IMR-90 (cell line): ENCODE results near the gene SNX22. TPM values are rescaled to one million over a fixed set of nuclear protein-coding genes. Genes with fewer than 3 reads are reported as not detected.

Experiments used
- ATAC-seq: fragments of 200-7000 bp; cut with Tn5 transposase; 2 replicates; pipeline ENCODE4 v1.9.1; 2020; ENCODE audit warnings: low read depth, mild to moderate bottlenecking, moderate library complexity
- BruUV-seq: library from RNA; stranded (reverse); fragments of 400-500 nt; replicated peaks from 2 replicates; lab custom pipeline; 2021; lab: Mats Ljungman, UMichigan
- CTCF ChIA-PET: fragments of 300-600 bp; formaldehyde crosslinking; extraction: SDS; loops from one replicate; lab custom pipeline; 2021; ENCODE audit warnings: antibody characterized with exemption; lab: Yijun Ruan, JAX
- POLR2A ChIA-PET: fragments of 300-600 bp; sonication (Branson Sonifier 250); formaldehyde crosslinking; loops from one replicate; lab custom pipeline; 2022; ENCODE audit warnings: antibody characterized with exemption; ENCODE audit not compliant: unreplicated experiment; lab: Charles Lee
- DNase-seq: peaks from one replicate; pipeline ENCODE4 v3.0.0; 2013
- H2AFZ ChIP-seq: replicated peaks from 2 replicates; pipeline ENCODE3; 2013; ENCODE audit warnings: low read length, mild to moderate bottlenecking; ENCODE audit not compliant: poor library complexity
- H2AK5ac ChIP-seq: 2 replicates; pipeline ENCODE4 v1.6.1; 2013; ENCODE audit warnings: low read depth, low read length, inconsistent platforms
- H2AK9ac ChIP-seq: replicated peaks from 2 replicates; pipeline ENCODE3; 2013; ENCODE audit warnings: mild to moderate bottlenecking, low read depth, low read length, moderate library complexity; ENCODE audit not compliant: poor library complexity
- H2BK120ac ChIP-seq: 2 replicates; pipeline ENCODE4 v1.6.1; 2013; ENCODE audit warnings: low read depth, low read length, inconsistent platforms
- H2BK15ac ChIP-seq: 3 replicates; pipeline ENCODE4 v1.6.1; 2013; ENCODE audit warnings: low read depth, low read length, inconsistent platforms
- H2BK20ac ChIP-seq: 2 replicates; pipeline ENCODE4 v1.6.1; 2013; ENCODE audit warnings: low read depth, mild to moderate bottlenecking, inconsistent platforms, low read length, moderate library complexity
- H2BK5ac ChIP-seq: 2 replicates; pipeline ENCODE4 v1.6.1; 2013; ENCODE audit warnings: mild to moderate bottlenecking, low read depth, low read length, inconsistent platforms; ENCODE audit not compliant: poor library complexity, severe bottlenecking
- H3K14ac ChIP-seq: replicated peaks from 2 replicates; pipeline ENCODE4 v1.6.1; 2013; ENCODE audit warnings: low read depth, low read length, inconsistent platforms
- H3K18ac ChIP-seq: 2 replicates; pipeline ENCODE4 v1.6.1; 2013; ENCODE audit warnings: low read depth, low read length, control low read depth
- H3K23ac ChIP-seq: 2 replicates; pipeline ENCODE4 v1.6.1; 2013; ENCODE audit warnings: low read depth, low read length, inconsistent platforms
- H3K27ac ChIP-seq: 2 replicates; pipeline ENCODE4 v1.5.1; 2013; ENCODE audit warnings: mild to moderate bottlenecking, control low read depth, low read length; ENCODE audit not compliant: insufficient read depth
- H3K27me3 ChIP-seq: 2 replicates; pipeline ENCODE4 v1.6.1; 2013; ENCODE audit warnings: low read length; ENCODE audit not compliant: control insufficient read depth, insufficient read depth
- H3K36me3 ChIP-seq: 2 replicates; pipeline ENCODE4 v1.6.1; 2013; ENCODE audit warnings: low read length, mixed read lengths; ENCODE audit not compliant: control insufficient read depth, insufficient read depth
- H3K4ac ChIP-seq: 2 replicates; pipeline ENCODE4 v1.6.1; 2013; ENCODE audit warnings: low read depth, low read length, inconsistent platforms
- H3K4me1 ChIP-seq: 2 replicates; pipeline ENCODE4 v1.6.1; 2013; ENCODE audit warnings: low read length, mixed read lengths; ENCODE audit not compliant: control insufficient read depth, insufficient read depth
- H3K4me2 ChIP-seq: 2 replicates; pipeline ENCODE4 v1.6.1; 2013; ENCODE audit warnings: low read depth, mild to moderate bottlenecking, control low read depth, low read length, moderate library complexity
- H3K4me3 ChIP-seq: 2 replicates; pipeline ENCODE4 v1.5.1; 2013; ENCODE audit warnings: low read depth, mild to moderate bottlenecking, control low read depth, low read length, moderate library complexity; ENCODE audit not compliant: insufficient read depth
- H3K56ac ChIP-seq: 2 replicates; pipeline ENCODE4 v1.6.1; 2013; ENCODE audit warnings: low read length, inconsistent platforms; ENCODE audit not compliant: insufficient read depth; ENCODE audit errors: extremely low read depth
- H3K79me1 ChIP-seq, 2 experiments: 2 replicates each; pipeline ENCODE4 v1.6.1; 2013; ENCODE audit warnings: low read length in 2 of 2, inconsistent platforms in 1 of 2, low read depth in 1 of 2
- H3K9ac ChIP-seq: 2 replicates; pipeline ENCODE4 v1.6.1; 2013; ENCODE audit warnings: low read depth, low read length, control low read depth
- H3K9me1 ChIP-seq: 2 replicates; pipeline ENCODE4 v1.6.1; 2013; ENCODE audit warnings: low read length, inconsistent platforms; ENCODE audit not compliant: insufficient read depth
- H3K9me3 ChIP-seq: 2 replicates; pipeline ENCODE4 v1.6.1; 2013; ENCODE audit warnings: low read length; ENCODE audit not compliant: control insufficient read depth, insufficient read depth
- H4K20me1 ChIP-seq: 2 replicates; pipeline ENCODE4 v1.6.1; 2013; ENCODE audit warnings: low read length, inconsistent platforms; ENCODE audit not compliant: insufficient read depth
- H4K5ac ChIP-seq: 2 replicates; pipeline ENCODE4 v1.6.1; 2013; ENCODE audit warnings: mild to moderate bottlenecking, low read depth, low read length, control low read depth
- H4K8ac ChIP-seq, 2 experiments: 2 replicates each; pipeline ENCODE4 v1.6.1; 2013; ENCODE audit warnings: low read depth in 2 of 2, low read length in 2 of 2, control low read depth in 1 of 2, inconsistent platforms in 1 of 2
- H4K91ac ChIP-seq: 2 replicates; pipeline ENCODE4 v1.6.1; 2013; ENCODE audit warnings: low read depth, low read length, inconsistent platforms; ENCODE audit not compliant: insufficient read depth
- MXI1 ChIP-seq: IDR thresholded peaks from 2 replicates; pipeline ENCODE4 v1.6.1; 2012; ENCODE audit warnings: low read depth, mild to moderate bottlenecking, low read length, moderate library complexity, borderline replicate concordance
- NFE2L2 ChIP-seq: fragments of 150-350 bp; IDR thresholded peaks from 2 replicates; pipeline ENCODE4 v1.6.1; 2016; ENCODE audit warnings: low read depth, mild to moderate bottlenecking, low read length
- WGBS, 2 experiments: methylation state at CpG; one replicate each; pipeline versions ENCODE4 v1.1.5 to v1.1.7; 2013; ENCODE audit warnings: missing lambda C conversion rate in 2 of 2; ENCODE audit not compliant: insufficient read length in 1 of 2; ENCODE audit errors: extremely low coverage in 2 of 2; 5-methylcytosine and 5-hydroxymethylcytosine counted together
- dilution Hi-C: fragments of 300-500 bp; cut with HindIII; formaldehyde crosslinking; loops from one replicate; pipeline ENCODE4 v1.14.3; 2018; ENCODE audit warnings: low sequenced_read_pairs; ENCODE audit not compliant: unreplicated experiment
- in situ Hi-C: fragments of 300-500 bp; cut with MboI; formaldehyde crosslinking; loops from 3 replicates; pipeline ENCODE4 v1.14.3; 2019; ENCODE audit warnings: low sequenced_read_pairs, inconsistent platforms, mixed read lengths
- intact Hi-C: fragments of 100-400 bp; cut with micrococcal nuclease; formaldehyde crosslinking; loops from 2 replicates; pipeline ENCODE4 v1.10.0; 2022
- polyA plus RNA-seq, 3 experiments: library from polyadenylated mRNA; depleted of rRNA; stranded (reverse); fragments of >200 nt; gene quantifications; 2 replicates each; pipeline ENCODE4 v1.2.3, GENCODE V29; 2012; ENCODE audit warnings: low replicate concordance in 1 of 3
- total RNA-seq: library from RNA; depleted of rRNA; stranded (reverse); fragments of >200 nt; gene quantifications from 2 replicates; pipeline ENCODE4 v1.2.3, GENCODE V29; 2012

The SNX22 gene
- total and polyA plus RNA-seq, 2 of the 4 experiments (the other 2 are of a cell fraction), result 0.12 to 0.18 TPM

DNA sequence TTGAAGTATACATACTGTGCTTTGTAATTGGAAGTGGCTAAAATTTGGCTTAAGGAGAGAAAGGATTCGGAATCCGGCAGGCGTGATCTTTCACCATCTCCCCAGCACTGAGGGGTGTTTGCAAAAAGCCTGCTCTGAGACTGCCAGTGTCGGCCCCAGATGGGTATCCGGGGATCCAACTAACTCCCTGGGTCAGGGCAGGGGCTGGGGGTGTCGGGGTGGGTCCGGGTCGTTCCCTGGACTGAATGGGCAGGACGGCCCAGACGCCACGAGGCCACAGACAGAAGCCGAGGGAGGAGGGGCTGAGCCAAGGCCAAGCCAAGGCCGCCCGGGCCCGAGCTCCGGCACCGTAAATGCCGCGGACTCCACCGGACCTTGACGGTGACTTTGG, 10.9 kb downstream of the SNX22 start:
- peak overlapping the region; percentile 93 for H2AK5ac ChIP-seq
- DNase-seq (no peak), ATAC-seq (peak; percentile 46)
- no peak for TF ChIP-seq NFE2L2
- TF ChIP-seq MXI1, result peak; percentile 85
- H2AFZ ChIP-seq, result peak overlapping the region; percentile 96
- H2BK15ac ChIP-seq, result no peak overlapping the region
- peak overlapping the region; percentile 97 for H3K9ac ChIP-seq
- H3K56ac ChIP-seq, result peak overlapping the region; percentile 93
- no TSS peak for BruUV-seq
- peaks cover 37% of the 10 kb centered on the region for H4K20me1 ChIP-seq
- peaks cover 32% of the 10 kb centered on the region for H3K36me3 ChIP-seq
- no peaks in the 10 kb centered on the region for H3K9me3 ChIP-seq
- no peak overlapping the region for H2BK120ac ChIP-seq
- dilution Hi-C loops, result no loop called here
- peak overlapping the region; percentile 91 for H3K4me2 ChIP-seq
- H3K4me1 ChIP-seq, result peaks cover 6% of the 10 kb centered on the region
- H3K9me1 ChIP-seq, result peaks cover 14% of the 10 kb centered on the region
- peak overlapping the region; percentile 97 for H3K4ac ChIP-seq
- POLR2A ChIA-PET, result interaction anchor here (0.6 to 1.6 kb wide), 3 partner anchors 9 to 1023 kb away, joined by 3 to 7 read pairs (median 4); partner anchors contain the start of gene CLPX
- H3K79me1 ChIP-seq, result peaks cover 19 to 38% of the 10 kb centered on the region in 2 experiments
- intact Hi-C loops, result no loop called here
- H2BK20ac ChIP-seq, result no peak overlapping the region
- no peaks in the 10 kb centered on the region for H3K27me3 ChIP-seq
- peak overlapping the region; percentile 92; the same call in 1 of the 2 replicates for H3K23ac ChIP-seq
- peak overlapping the region; percentile 97 for H3K27ac ChIP-seq
- peak overlapping the region; percentile 54; the same call in 1 of the 2 replicates for H3K18ac ChIP-seq
- H2AK9ac ChIP-seq, result peak overlapping the region; percentile 99
- H3K14ac ChIP-seq, result peak overlapping the region; percentile 98
- H2BK5ac ChIP-seq, result peak overlapping the region; percentile 86
- CTCF ChIA-PET, result interaction anchor here (0.7 kb wide), 1 partner anchor 8 kb away, joined by 3 read pairs; no protein-coding TSS in a partner anchor
- H4K8ac ChIP-seq, result peak overlapping the region; percentile 74 to 90
- in situ Hi-C loops, result no loop called here
- H3K4me3 ChIP-seq, result peak overlapping the region; percentile 92
- H4K91ac ChIP-seq, result peak overlapping the region; percentile 89
- no CpG with 5 or more reads among the region's 21 CpGs for WGBS, 2 experiments
- H4K5ac ChIP-seq, result peak overlapping the region; percentile 59; the same call in 1 of the 2 replicates
